ENCODE data around the gene FAAP20.

The FAAP20 gene

DNA sequence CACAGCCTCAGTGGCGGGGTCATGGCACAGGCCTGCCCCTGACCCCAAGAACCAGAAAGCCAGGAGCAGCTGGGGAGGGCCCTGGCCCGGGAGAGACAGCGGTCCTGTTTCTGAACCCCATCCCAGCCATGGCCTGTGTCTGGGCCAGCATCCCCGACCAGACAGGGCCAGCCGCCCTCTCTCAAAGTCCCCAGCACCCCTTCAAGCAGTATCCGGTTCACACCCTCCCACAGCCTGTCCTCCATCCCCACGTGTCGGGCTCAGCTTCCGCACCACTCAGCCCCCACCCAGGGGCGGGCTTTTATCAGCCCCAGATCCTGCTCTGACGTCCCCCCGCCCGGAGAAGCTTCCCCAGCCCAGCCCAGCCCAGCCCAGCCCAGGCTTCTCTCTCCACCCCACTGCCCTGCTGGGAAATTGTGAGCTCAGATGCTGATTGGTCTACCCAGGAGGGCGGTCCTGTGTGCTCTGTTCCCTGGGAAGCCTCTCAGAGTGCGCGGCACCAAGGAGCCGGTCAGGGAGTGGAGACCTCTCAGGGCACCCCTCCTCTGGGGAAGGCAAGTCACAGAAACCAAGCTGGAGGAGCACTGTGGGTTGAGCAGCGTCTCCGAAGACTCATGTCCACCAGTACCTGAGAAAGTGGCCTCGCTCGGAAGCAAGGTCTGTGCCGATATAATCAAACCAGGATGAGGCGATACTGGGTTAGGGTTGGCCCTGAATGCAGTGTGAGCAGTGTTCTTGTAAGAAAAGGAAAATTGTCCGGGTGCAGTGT is 4.7 kb upstream of the FAAP20 start (continued):
- peak; percentile 88 for TF ChIP-seq KLF1 (tag by site-specific recombination; IDR thresholded peaks at IDR 0.05)
- TF ChIP-seq ZNF211 (tag by site-specific recombination; IDR thresholded peaks at IDR 0.05; ENCODE audit: low read depth), result no peak
- TF ChIP-seq KLF17 (tag by site-specific recombination; IDR thresholded peaks at IDR 0.05), result peak; percentile 43; the same call in 1 of the 2 replicates
- TF ChIP-seq ZNF670 (tag by site-specific recombination; IDR thresholded peaks at IDR 0.05; ENCODE audit: low read depth), result no peak
- TF ChIP-seq ZFHX2 (tag by site-specific recombination; conservative IDR thresholded peaks at IDR 0.05), result peak; percentile 73; the same call in 1 of the 2 replicates
- TF ChIP-seq, protein P1, sequence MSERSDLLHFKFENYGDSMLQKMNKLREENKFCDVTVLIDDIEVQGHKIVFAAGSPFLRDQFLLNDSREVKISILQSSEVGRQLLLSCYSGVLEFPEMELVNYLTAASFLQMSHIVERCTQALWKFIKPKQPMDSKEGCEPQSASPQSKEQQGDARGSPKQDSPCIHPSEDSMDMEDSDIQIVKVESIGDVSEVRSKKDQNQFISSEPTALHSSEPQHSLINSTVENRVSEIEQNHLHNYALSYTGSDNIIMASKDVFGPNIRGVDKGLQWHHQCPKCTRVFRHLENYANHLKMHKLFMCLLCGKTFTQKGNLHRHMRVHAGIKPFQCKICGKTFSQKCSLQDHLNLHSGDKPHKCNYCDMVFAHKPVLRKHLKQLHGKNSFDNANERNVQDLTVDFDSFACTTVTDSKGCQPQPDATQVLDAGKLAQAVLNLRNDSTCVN (tag by site-specific recombination; optimal IDR thresholded peaks at IDR 0.05), result peak; percentile 10
- no peak for TF ChIP-seq ZNF26 (tag by site-specific recombination; IDR thresholded peaks at IDR 0.05)
- TF ChIP-seq, protein P2, sequence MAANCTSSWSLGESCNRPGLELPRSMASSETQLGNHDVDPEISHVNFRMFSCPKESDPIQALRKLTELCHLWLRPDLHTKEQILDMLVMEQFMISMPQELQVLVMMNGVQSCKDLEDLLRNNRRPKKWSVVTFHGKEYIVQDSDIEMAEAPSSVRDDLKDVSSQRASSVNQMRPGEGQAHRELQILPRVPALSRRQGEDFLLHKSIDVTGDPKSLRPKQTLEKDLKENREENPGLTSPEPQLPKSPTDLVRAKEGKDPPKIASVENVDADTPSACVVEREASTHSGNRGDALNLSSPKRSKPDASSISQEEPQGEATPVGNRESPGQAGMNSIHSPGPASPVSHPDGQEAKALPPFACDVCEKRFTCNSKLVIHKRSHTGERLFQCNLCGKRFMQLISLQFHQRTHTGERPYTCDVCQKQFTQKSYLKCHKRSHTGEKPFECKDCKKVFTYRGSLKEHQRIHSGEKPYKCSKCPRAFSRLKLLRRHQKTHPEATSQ (tag by site-specific recombination; IDR thresholded peaks at IDR 0.05), result no peak
- no peak for TF ChIP-seq ZSCAN18 (tag by site-specific recombination; IDR thresholded peaks at IDR 0.05)
- TF ChIP-seq ZNF664 (tag by site-specific recombination; IDR thresholded peaks at IDR 0.05), result no peak
- no peak for TF ChIP-seq ZNF768 (tag by site-specific recombination; IDR thresholded peaks at IDR 0.05)
- TF ChIP-seq ZBTB11 (tag by site-specific recombination; conservative IDR thresholded peaks at IDR 0.05; ENCODE audit: low read depth), result 0 out of 2 replicates have a peak, but pooled peaks have one; percentile 14
- peak; percentile 77 for TF ChIP-seq ZBTB17 (tag by site-specific recombination; IDR thresholded peaks at IDR 0.05)

- H3K36me3 ChIP-seq (ENCODE audit: control insufficient read depth in 2 of 2, insufficient read depth in 1 of 2, low read length in 2 of 2), result no peaks in the 10 kb centered on the region
- H3K4me1 ChIP-seq (ENCODE audit: control insufficient read depth, insufficient read depth, low read length), result no peaks in the 10 kb centered on the region
- CTCF ChIA-PET, result interaction anchor here (1.3 to 2.3 kb wide), 2 partner anchors 113 to 183 kb away, joined by 4 to 5 read pairs; no protein-coding TSS in a partner anchor
- no peaks in the 10 kb centered on the region for H3K9me3 ChIP-seq (ENCODE audit: control insufficient read depth, insufficient read depth, low read depth, low read length)
- no peak overlapping the region for H3K27ac ChIP-seq (ENCODE audit: extremely low read depth, low read depth, low read length)
- H3K4me3 ChIP-seq (ENCODE audit: low read depth, low read length), result no peak overlapping the region
- POLR2A ChIA-PET, result interaction anchor here (1.0 to 1.2 kb wide), 2 partner anchors 29 to 32 kb away, joined by 3 to 5 read pairs; no protein-coding TSS in a partner anchor
- TF ChIP-seq ZNF530 (tag by site-specific recombination; IDR thresholded peaks at IDR 0.05; ENCODE audit: low read depth), result no peak
- no peak for TF ChIP-seq ZNF558 (tag by site-specific recombination; IDR thresholded peaks at IDR 0.05)
Observed at GRCh38 chr1:2198571-2198970, 4.0 kb upstream of the FAAP20 start.
